Measurements from ENCODE around the gene JAM2.
"Not testable (repeated sequence)": the region's sequence is repeated elsewhere in the genome, so short reads cannot be mapped to it uniquely, and the experiment has no call there.

JAM2 gene

DNA sequence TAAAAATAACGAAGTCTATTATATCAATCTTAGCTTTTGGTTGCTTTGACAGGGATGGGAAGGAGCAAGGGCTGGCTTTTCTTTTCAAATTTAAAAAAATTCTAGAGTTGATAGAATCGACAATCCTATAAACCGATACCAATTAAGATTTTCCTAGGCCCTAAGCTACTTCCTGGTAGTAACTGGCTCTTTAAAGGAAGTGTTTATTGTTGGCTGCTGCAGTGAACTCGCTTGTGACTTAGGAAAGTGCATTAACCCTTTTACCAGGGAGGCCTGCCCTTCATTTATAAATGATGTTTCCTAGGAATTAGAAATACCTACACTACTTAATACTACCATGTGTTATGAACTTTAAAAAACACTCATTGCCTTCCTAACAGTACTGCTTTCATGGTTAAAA is 62.5 kb downstream of the JAM2 start:
- in situ Hi-C loops (cut with MboI; ENCODE audit: low pct_unique_long_range_greater_than_20kb, low sequenced_read_pairs), result no loop called here
- peak; percentile 9 for DNase-seq

DNA sequence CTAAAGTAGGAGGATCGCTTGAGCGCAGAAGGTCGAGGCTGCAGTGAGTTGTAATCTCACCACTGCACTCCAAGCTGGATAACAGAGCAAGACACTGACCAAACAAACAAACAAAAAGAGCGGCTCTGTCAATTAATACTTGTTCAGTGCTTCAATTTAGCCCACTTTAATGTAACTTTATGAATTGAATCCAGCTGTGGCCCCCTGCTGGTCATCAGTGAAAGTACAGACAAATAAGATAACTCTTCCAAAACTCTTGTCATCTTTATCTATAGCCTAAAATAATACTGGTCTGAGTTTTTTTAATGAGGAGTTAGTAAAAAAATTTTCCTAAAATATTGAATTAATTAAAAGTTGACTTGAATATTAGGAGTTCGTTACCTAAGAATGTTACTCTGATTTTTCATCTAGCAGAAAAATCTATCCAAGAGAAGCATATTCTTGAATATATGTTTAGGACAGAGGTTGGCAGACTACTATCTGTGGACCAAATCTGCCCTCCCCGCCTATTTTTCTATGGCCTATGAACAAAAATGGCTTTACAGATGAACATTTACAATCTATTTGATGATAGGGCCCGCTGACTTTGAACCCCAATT is 69.5 kb downstream of the JAM2 start:
- peak; percentile 55 for DNase-seq
- in situ Hi-C loops (cut with MboI; ENCODE audit: low pct_unique_long_range_greater_than_20kb, low sequenced_read_pairs), result no loop called here

DNA sequence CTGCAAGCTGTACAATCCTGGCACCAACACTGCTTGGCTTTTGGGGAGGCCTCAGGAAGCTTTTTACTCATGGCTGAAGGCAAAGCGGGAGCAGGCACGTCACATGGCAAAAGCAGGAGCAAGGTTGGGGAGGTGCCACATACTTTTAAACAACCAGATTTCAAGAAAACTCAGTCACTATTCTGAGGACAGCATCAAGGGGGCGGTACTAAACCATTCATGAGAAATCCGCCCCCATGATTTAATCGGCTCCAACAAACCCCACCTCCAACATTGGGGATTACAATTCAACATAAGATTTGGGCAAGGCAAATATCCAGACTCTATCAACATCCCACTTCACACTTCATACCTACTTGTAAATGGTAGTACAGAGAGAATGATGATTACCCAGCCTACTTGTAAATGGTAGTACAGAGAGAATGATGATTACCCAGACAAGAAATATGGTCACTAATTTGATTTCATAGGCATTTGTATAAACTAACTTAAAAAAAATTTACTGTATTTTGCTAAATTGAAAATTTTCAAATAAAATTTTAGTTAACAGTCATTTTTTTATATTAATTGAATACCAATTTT is 70.7 kb downstream of the JAM2 start:
- DNase-seq, result peak; percentile 17
- in situ Hi-C loops (cut with MboI; ENCODE audit: low pct_unique_long_range_greater_than_20kb, low sequenced_read_pairs), result no loop called here

DNA sequence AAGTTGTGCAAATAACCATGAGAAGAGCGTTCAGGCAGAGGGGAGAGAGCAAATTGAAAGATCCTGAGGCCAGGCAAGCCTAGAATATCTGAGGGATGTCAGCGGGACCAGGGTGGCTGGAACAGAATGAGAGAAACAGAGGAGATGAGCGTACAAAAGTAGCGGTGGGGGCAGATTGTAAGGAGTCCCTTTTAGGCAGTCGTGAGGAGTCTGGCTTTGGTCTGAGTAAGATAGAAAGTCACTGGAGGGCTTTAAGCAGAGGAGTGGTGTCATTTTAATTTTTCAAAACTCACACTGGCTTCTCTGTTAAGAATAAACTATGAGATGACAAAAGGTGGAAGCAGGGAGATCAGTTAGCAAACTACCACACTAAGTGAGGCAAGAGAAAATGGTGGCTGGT is 71.5 kb downstream of the JAM2 start:
- in situ Hi-C loops (cut with MboI; ENCODE audit: low pct_unique_long_range_greater_than_20kb, low sequenced_read_pairs), result no loop called here
- DNase-seq, result no peak

DNA sequence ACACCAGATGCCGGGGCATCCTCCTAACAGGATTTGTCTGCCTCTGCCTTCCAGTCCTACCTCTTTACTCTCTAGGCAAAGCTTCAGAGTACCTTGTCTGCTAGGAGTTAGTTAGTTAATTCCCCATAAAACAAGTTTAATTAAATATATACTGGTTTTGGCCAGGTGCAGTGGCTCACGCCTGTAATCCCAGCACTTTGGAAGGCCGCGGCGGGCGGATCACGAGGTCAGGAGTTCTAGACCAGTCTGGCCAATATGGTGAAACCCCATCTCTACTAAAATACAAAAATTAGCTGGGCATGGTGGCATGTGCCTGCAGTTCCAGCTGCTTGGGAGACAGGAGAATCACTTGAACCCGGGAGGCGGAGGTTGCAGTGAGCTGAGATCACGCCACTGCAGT is 75.0 kb downstream of the JAM2 start:
- DNase-seq; in situ Hi-C loops (cut with MboI; ENCODE audit: low pct_unique_long_range_greater_than_20kb, low sequenced_read_pairs): not testable (repeated sequence)

DNA sequence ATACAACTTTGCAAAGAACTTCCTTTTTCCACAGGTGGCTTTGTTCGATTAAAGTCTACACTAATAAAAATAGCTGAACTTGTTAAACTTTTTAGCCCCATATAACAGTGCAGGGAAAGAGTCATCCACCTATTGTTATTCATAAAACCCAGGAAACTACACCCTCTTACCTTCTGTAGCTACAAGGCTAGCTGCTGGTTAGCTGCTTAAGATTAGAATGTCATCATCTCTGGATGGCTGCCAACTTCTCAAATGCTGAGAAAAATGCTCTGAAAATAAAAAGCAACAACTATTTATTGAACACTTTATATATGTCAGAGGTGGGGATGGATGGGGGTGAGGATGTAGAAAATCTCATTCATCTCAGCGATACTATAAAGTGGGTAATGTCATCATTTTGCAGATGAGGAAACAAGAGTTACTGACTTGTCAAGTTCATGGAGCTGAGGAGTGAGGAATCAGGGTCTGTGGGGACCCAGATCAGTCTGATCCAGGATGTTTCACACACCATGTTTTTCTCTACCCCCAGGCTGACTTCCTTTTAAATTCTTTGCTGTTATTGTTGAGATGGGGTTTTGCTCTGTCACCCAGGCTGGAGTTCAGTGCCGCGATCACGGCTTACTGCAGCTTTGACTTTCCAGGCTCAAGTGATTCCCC is 78.6 kb downstream of the JAM2 start:
- in situ Hi-C loops (cut with MboI; ENCODE audit: low pct_unique_long_range_greater_than_20kb, low sequenced_read_pairs), result no loop called here

DNA sequence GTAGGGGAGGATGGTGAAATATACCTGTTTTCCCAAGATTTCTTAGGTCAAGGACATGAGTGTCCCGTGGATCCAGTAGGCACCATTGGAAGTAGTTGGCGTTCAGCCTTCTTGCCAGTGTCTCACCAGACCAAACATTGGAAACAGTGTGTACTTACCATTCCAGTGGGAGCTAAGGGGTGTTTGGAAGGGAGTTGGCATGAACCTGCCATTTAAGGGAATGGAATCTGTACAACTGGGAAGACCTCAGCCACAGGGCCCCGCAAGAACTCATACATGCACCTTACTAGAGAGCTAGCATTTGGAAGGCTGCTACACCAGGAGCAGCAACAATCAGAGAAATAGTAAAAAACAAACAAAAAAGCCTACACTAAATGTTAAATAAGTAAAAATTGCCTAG is 82.9 kb downstream of the JAM2 start:
- no peak for DNase-seq
- in situ Hi-C loops (cut with MboI; ENCODE audit: low pct_unique_long_range_greater_than_20kb, low sequenced_read_pairs), result no loop called here

More for the DNA sequence above, 78.6 kb downstream of the JAM2 start:
- DNase-seq, result peak; percentile 35

DNA sequence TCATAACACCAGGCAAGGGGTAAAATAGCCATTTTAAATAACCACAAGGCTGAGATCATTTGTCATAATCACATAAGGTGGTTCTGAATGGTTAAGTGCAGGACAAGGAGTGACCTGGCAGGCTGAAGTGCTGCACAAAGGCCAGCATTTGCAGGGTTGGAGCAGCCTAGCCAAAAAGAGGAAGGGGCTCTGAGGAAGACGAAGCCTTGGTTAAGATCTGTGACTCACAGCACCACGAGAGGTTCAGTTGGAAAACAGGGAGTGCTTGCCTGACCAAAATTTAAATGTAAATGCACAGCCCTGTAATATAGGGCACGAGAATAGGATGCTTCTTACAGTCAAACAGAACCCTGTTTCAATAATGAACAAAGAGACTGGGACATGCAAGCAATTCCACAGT is 83.6 kb downstream of the JAM2 start:
- peak; percentile 53 for DNase-seq
- in situ Hi-C loops (cut with MboI; ENCODE audit: low pct_unique_long_range_greater_than_20kb, low sequenced_read_pairs), result no loop called here

DNA sequence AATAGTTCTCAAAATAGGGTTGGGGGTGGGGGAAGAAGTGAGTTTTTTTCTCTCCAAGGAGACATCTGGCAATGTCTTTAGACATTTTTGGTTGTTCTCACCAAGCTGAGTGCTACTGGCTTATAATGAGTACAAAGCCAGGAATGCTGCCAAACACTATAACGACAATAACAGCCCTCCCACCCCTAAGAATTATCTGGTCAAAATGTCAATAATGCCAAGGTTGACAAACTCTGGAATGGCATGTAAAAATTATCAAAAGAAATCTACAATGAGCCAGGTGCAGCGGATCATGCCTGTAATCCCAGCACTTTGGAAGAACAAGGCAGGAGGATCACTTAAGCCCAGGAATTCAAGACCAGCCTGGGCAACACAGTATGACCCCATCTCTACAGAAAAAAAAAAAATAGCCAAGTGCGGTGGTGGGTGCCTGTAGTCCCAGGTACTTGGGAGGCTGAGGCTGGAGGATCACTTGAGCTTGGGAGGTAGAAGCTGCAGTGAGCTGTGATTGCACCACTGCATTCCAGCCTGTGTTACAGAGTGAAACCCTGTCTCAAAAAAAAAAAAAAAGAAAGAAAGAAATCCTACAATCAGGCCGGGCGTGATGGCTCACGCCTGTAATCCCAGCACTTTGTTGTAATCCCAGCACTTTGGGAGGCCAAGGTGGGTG is 93.2 kb downstream of the JAM2 start:
- DNase-seq, result no peak
- in situ Hi-C loops (cut with MboI; ENCODE audit: low pct_unique_long_range_greater_than_20kb, low sequenced_read_pairs), result no loop called here

DNA sequence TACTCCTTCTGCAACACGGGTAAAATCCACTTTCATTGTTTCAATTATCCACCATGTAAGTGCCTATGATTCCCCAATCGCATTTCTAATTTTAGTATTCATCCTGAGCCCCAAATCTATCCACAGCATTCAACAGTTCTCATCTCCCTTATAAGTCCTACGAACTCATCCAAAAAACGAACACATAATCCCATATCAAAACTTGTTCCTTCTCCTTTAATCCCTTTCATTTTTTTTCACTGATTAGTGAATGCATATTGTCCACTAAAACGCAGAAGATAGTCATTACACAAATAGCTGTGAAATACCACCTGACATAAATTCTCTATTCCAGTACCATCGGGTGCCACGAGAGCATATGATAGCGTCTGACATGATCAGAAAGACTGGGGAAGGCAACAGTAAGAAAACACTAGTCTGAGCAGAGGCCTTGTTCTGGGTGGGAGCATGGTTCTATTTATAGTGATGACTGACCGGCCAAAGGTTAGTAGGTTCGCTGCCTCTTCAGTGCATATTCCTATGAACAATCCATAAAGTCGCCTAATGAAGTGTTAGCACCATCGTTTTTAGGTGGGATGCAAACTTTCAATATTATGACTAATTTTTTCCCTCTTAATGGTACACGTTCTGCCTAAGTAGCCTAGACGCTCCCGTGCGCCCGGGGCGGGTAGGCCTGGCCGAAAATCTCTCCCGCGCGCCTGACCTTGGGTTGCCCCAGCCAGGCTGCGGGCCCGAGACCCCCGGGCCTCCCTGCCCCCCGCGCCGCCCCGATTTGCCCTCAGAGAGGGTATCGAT is 95.0 kb downstream of the JAM2 start:
- peak; percentile 47 for DNase-seq
- in situ Hi-C loops (cut with MboI; ENCODE audit: low pct_unique_long_range_greater_than_20kb, low sequenced_read_pairs), result no loop called here

DNA sequence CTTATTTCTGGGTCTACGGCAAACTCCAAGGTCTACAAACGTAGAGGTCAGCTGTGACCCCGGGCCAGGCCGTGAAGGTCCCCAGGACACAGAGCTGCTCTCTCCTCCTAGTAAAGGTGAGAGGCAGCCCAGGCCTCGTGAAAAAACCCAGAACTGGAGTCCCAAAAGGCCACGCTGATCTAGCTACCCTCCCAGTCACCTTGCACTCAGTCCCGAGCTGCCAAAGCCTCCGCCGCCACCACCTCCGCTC is 95.5 kb downstream of the JAM2 start:
- no peak for DNase-seq
- in situ Hi-C loops (cut with MboI; ENCODE audit: low pct_unique_long_range_greater_than_20kb, low sequenced_read_pairs), result no loop called here

DNA sequence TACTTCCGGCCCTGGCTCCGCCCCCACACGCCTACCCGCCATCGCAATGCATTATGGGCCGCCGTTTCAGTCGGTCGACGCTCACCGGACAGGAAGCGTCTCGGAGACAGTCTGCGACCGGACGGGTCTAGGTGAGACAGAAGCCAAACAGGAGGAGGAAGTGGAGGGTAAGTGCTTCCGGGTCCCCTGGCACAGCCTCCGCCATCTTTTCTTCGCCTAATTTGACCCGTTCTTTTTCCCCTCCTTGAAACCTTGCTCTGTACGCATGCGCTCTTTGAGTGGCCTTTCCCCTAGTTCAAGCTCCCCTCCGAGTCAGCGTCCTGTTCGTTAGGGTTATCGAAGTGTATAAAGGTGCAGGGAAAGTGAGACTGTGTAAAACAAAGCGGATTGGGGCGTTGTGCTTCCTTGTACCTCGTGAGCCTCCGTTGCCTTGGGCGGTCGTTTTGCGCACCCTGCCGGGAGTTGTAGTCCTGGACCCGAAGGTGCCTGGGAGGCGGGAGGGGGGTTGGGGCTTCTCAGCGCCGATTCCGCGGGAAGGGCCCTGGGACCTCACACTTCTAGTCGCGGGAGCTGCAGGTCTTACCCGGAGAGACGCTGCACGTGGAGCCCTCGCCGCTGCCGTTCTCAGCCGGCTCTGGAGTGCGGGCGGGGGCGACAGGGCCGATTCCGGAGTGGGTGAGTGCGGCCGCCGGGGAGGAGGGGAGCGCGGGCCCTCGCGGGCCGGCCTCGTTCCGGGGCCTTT is 96.0 kb downstream of the JAM2 start, which contains the start of the genes ATP5PF and GABPA:
ATP5PF (minus strand) TSS at position 1 of the 742 bp plus-strand sequence. CDS start 5,110 bp downstream, outside the sequence.
GABPA (plus strand) TSS at position 69 of the 742 bp plus-strand sequence. CDS start 6,627 bp downstream, outside the sequence.
- peak; percentile 99 for DNase-seq
- in situ Hi-C loops (cut with MboI; ENCODE audit: low pct_unique_long_range_greater_than_20kb, low sequenced_read_pairs), result no loop called here

DNA sequence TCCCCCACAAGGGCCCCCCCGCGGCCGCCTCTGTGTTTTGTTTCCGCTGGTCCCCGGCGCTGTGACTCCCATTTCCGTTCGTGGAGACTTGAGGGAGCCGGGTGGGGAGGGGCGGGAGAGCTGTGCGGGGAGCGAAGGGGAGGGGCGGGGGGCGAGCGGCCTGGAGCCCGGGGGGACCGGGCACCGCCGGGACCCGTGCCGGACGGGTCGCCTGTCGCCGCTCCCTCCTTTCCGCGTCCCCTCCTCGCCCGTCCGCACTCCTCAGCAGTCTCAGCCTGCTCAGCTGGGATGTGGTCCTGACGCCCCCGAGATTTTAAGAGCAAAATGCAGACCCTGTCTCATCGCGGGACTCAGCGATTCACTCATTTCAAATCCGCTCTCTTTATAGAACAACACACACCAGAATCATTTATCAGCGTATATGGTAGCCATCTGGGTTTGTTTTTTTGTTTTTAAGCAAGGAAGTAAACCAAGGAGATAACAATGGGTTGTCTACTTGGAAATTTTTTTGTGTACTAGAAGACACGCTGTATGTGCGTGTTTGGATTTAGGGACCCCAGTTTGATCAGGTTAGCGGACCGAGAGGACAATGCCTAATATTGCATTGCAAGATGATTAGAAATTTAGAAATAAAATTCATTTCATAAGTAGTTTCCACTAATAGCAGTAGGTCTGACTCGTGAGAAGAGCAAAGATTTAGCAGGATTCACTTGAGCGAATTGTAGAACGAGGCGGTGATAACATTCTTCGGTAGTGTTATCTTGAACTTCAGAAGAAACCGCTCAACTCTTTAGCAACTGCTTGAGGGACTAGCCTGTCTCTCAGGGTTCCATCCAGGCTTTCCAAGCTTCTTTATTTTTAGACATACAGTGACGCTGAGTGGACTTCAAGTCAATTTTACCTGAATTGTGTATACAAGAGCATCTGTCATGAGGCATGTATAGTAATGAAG is 96.9 kb downstream of the JAM2 start:
- in situ Hi-C loops (cut with MboI; ENCODE audit: low pct_unique_long_range_greater_than_20kb, low sequenced_read_pairs), result no loop called here
- DNase-seq, result peak; percentile 58

DNA sequence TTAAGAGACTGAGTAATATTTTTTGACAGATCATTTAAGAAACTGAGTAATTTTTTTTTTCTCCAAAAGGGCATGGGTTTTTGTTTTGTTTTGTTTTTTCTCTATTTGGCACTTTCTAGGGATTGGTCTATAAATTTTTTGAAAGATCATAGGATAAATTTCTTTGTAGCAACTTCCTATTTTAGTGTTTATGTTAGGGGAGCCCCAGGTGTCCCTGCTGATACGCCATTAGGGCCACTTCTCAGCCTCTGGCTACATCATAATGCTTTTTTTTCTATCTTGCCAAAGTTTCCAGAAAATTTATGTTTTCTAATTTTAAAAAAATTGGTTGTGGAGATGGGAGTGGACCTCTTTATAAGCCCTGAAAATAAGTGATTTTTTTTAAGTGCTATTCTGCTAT is 98.4 kb downstream of the JAM2 start:
- peak; percentile 25 for DNase-seq

DNA sequence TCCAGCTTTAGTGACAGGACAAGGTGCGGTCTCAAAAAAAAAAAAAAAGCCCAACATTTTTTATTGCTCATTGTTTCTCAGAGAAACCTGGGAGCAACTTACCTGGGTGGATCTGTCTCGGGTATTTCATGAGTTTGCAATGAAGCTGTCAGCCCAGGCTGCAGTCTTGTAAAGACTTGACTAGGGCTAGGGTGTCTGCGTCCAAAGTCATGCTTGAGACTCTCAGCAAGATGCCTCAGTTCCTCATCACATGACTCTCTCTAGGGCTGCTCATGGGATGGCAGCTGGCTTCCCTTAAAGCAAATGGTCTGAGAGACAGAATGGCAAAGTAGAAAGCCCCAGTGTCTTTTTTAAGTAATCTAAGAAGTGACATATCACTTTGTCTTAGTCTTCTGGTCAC is 103.8 kb downstream of the JAM2 start:
- DNase-seq, result no peak
- in situ Hi-C loops (cut with MboI; ENCODE audit: low pct_unique_long_range_greater_than_20kb, low sequenced_read_pairs), result no loop called here

More for the DNA sequence above, 98.4 kb downstream of the JAM2 start:
- in situ Hi-C loops (cut with MboI; ENCODE audit: low pct_unique_long_range_greater_than_20kb, low sequenced_read_pairs), result no loop called here

DNA sequence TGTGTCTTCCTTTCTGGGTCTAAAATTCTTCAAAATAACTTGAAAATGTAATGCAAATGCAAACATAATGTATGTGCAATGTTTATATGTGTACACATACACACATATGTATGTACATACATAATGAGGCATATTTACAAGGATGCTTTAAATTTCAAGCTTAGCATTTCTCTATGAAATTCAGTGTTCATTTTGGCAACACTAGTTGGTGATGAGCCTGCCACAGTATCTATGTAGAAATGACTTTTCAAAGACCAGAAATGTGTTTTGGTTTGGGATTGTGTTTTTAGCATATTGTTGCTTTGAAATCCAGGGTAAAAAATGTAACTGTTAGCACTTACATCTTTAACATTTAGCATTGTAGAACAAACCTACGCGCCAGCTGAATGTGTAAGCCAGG is 105.8 kb downstream of the JAM2 start:
- DNase-seq, result no peak
- in situ Hi-C loops (cut with MboI; ENCODE audit: low pct_unique_long_range_greater_than_20kb, low sequenced_read_pairs), result no loop called here

DNA sequence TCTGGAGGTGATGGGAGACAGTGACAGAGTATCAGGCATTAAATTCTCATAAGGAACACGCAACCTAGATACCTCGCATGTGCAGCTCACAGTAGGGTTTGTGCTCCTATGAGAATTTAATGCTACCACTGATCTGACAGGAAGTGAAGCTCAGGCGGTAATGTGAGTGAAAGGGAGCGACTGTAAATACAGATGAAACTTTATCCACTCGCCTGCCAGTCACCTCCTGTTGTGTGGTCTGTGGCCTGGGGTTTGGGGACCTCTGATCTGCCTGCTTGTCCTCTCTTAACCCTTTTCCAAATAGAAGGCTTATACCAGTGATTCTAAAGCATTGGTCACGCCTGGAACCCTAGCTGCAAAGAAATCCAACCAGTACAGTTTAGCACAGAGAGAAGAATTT is 111.0 kb downstream of the JAM2 start:
- peak; percentile 59 for DNase-seq
- in situ Hi-C loops (cut with MboI; ENCODE audit: low pct_unique_long_range_greater_than_20kb, low sequenced_read_pairs), result no loop called here

DNA sequence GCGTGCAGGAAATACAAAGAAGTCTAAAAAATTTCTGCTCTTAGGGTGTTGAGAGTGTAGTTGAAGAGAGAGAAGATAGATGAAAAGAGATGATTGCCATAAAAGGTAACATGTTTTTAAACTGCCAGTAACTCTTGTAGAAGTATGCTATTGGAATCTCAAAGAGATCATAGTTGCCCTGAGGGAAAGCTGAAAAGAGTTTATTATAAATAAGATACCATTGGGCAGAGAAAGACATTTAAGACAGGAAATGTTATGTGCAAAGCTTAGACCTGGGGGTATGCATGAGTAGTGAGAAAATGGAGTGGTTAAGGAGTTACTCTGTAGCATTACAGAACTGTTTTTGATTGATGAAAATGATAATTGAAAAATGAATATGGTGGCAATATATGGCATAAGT is 113.4 kb downstream of the JAM2 start:
- no peak for DNase-seq
- in situ Hi-C loops (cut with MboI; ENCODE audit: low pct_unique_long_range_greater_than_20kb, low sequenced_read_pairs), result no loop called here

All from KBM-7 (cell line).